ENCODE results near the gene WRAP73.

The WRAP73 gene

DNA sequence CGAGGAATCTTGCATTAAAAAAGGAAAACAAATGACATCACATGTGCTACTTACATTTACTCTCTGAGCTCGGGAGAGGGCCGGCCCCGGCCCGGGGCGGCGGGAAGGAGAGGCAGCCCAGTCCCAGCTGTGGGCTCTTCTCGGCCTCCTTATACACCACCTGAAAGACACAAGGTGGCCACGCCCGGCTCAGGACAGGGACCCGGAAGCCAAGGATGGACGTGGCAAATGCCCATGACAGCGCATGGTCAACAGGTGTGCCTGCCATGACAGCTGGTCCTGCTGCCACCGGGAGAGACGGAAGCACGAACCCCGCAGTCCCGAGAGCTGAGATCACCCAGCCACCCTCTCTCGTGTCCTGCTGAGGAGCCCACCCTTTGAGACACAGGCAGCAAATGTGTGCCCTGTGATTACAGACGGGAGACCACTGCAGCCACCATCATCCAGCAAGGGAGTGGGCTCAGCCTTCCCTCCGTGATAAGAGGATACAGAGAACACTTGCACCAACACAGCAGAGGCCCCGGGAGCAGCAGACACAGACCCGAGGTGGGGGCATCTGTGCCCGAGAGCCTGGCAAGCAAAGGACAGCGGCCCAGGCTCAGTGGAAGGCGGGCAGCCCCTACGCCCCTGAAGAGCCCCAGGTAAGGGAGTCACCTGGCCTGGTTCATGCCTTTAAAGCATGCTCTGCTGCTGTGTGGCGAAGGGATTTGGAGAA lies 16.4 kb downstream of the WRAP73 start:
- Histone ChIP-seq H3K4me1 (no peaks in the 10 kb centered on the region), H3K27me3 (no peaks in the 10 kb centered on the region), H3K36me3 (no peaks in the 10 kb centered on the region; the same call in 1 of the 2 replicates), H3K9me3 (no peaks in the 10 kb centered on the region), H3K4me3 (ENCODE audit: low read depth, low read length) (no peak overlapping the region)
- no peak for DNase-seq
- no peak for TF ChIP-seq CTCF (IDR thresholded peaks at IDR 0.05; ENCODE audit: low read depth, low read length)

GRCh38 chr1:3632716-3633343 lies 17.1 kb downstream of the WRAP73 start:
- Histone ChIP-seq H3K9me3 (no peaks in the 10 kb centered on the region), H3K4me1 (no peaks in the 10 kb centered on the region), H3K36me3 (no peaks in the 10 kb centered on the region; the same call in 1 of the 2 replicates), H3K27me3 (no peaks in the 10 kb centered on the region), H3K4me3 (ENCODE audit: low read depth, low read length) (no peak overlapping the region)
- no peak for TF ChIP-seq CTCF (IDR thresholded peaks at IDR 0.05; ENCODE audit: low read depth, low read length)
- DNase-seq, result no peak

DNA sequence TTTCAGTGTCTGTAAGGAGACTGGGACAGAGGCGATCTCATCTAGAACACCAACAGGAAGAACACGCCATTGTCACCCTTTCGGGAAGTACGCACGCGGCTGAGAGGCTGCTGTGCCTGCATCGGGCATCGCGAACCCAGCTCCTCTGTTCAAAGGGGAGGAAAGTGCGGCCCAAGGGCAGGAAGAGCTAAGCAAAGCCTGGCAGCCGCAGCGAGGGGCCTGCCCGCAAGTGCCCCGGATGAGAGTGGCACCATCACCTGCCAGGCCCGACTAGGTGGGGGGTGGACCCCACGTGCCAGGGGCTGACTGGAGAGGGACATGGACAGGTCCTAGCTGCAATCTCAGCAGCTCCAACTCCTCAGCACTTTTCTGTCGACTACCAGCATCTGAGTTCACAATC lies 17.6 kb downstream of the WRAP73 start:
- Histone ChIP-seq H3K4me3 (ENCODE audit: low read depth, low read length) (no peak overlapping the region), H3K4me1 (no peaks in the 10 kb centered on the region), H3K36me3 (no peaks in the 10 kb centered on the region; the same call in 1 of the 2 replicates), H3K27me3 (no peaks in the 10 kb centered on the region), H3K9me3 (no peaks in the 10 kb centered on the region)
- no peak for TF ChIP-seq CTCF (IDR thresholded peaks at IDR 0.05; ENCODE audit: low read depth, low read length)
- DNase-seq, result no peak

DNA sequence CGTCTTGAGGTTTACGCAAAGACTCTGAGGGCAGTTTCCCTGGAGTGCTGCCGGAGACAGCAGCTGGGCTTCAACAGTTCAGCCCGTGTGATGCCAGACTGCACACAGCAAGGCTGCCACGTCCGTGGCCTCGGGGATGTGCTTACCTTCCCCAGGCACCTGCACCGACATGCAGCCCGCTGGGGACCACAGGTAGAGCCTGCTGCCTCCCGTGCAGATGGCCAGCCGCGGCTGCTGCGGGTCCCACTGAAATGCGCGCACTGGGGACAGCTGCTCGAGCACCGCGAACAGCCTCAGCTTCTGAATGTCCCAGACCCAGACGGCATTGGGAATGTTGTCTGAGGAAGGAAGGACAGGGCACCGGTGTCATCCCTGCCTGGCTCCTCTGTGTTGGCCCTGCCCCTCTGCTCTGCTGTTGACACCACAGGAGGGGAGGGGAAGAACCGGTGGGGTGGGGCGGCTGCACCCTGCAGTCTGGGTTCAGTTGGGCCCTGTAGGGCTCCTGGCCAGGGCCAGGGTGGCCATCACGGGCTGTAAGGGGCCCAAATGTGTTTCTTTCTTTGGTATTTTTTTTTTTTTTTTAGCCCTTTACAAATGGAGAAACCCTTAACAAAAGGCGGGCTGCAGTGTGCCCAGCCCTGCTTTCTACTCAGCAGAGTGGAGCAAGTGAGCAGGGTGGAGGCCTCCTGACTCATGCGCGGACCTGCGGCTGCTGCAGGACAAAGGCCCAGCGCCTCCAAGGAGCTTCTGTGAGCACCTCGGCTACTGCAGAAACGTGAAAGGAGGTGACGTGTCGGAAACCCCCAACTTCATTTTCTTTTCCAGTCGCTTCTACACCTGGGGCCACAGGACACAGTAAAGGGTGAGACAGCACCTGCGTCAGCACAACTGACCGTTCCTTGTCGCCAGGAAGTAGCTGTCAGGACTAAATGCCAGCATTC lies 18.3 kb downstream of the WRAP73 start:
- H3K9me3 ChIP-seq, result no peaks in the 10 kb centered on the region
- no peaks in the 10 kb centered on the region for H3K27me3 ChIP-seq
- H3K36me3 ChIP-seq, result no peaks in the 10 kb centered on the region; the same call in 1 of the 2 replicates
- H3K4me3 ChIP-seq (ENCODE audit: low read depth, low read length), result no peak overlapping the region
- TF ChIP-seq CTCF (IDR thresholded peaks at IDR 0.05; ENCODE audit: low read depth, low read length), result no peak
- no peak for DNase-seq
- no peaks in the 10 kb centered on the region for H3K4me1 ChIP-seq

GRCh38 chr1:3630914-3631313 lies 19.0 kb downstream of the WRAP73 start:
- Histone ChIP-seq H3K36me3 (no peaks in the 10 kb centered on the region), H3K27me3 (no peaks in the 10 kb centered on the region), H3K9me3 (no peaks in the 10 kb centered on the region), H3K4me3 (ENCODE audit: low read depth, low read length) (no peak overlapping the region), H3K4me1 (no peaks in the 10 kb centered on the region)
- DNase-seq, result no peak
- no peak for TF ChIP-seq CTCF (IDR thresholded peaks at IDR 0.05; ENCODE audit: low read depth, low read length)

Data from BE2C (cell line).